ENCODE measurements around the gene MOB3C.

Gene MOB3C

GRCh38 chr1:46575778-46576177, 40.8 kb downstream of the MOB3C start:
- DNase-seq (ENCODE audit: low read depth in 3 of 3): no peak

GRCh38 chr1:46575300-46575699, 41.3 kb downstream of the MOB3C start:
- DNase-seq (ENCODE audit: low read depth in 3 of 3): no peak

- DNase-seq (ENCODE audit: low read depth in 3 of 3): no peak
Measured at GRCh38 chr1:46571691-46572225, 44.9 kb downstream of the MOB3C start.

GRCh38 chr1:46569884-46570725, 46.5 kb downstream of the MOB3C start:
- no peak for DNase-seq (ENCODE audit: low read depth in 3 of 3)

- no peak for DNase-seq (ENCODE audit: low read depth in 3 of 3)
Measured at GRCh38 chr1:46569116-46569515, 47.5 kb downstream of the MOB3C start.

- DNase-seq (ENCODE audit: low read depth in 3 of 3): no peak
Measured at GRCh38 chr1:46568461-46568891, 48.1 kb downstream of the MOB3C start.

GRCh38 chr1:46563341-46563740, 53.3 kb downstream of the MOB3C start:
- no peak for DNase-seq (ENCODE audit: low read depth in 3 of 3)

- no peak for DNase-seq (ENCODE audit: low read depth in 3 of 3)
Measured at GRCh38 chr1:46562498-46562897, 54.1 kb downstream of the MOB3C start.

- DNase-seq (ENCODE audit: low read depth in 3 of 3): no peak
Measured at GRCh38 chr1:46558966-46559365, 57.6 kb downstream of the MOB3C start.

GRCh38 chr1:46558141-46558963, 58.3 kb downstream of the MOB3C start:
- DNase-seq (ENCODE audit: low read depth in 3 of 3): no peak

Measured in stimulated activated CD4-positive, alpha-beta T cell treated with anti-CD3 and anti-CD28 coated beads, TNF-alpha, amount 100 ng/mL, for 4 hours (primary cell).